ENCODE data around the gene ADCY2.

Gene ADCY2

GRCh38 chr5:7606840-7607465 lies 211.0 kb downstream of the ADCY2 start:
- Histone ChIP-seq H3K4me3 (ENCODE audit: low read length) (no peak overlapping the region), H3K27me3 (ENCODE audit: low read depth, low read length) (no peaks in the 10 kb centered on the region), H3K4me1 (ENCODE audit: low read length) (no peaks in the 10 kb centered on the region), H4K20me1 (ENCODE audit: insufficient read depth, low read length) (no peaks in the 10 kb centered on the region), H3K79me2 (ENCODE audit: low read length) (no peaks in the 10 kb centered on the region), H2AFZ (ENCODE audit: low read depth, low read length) (no peak overlapping the region), H3K27ac (ENCODE audit: low read length) (no peak overlapping the region), H3K9me3 (ENCODE audit: insufficient read depth, low read length) (no peaks in the 10 kb centered on the region), H3K9ac (ENCODE audit: low read length) (no peak overlapping the region), H3K4me2 (ENCODE audit: low read length) (no peak overlapping the region), H3K36me3 (replicated peaks; ENCODE audit: low read depth, low read length) (no peaks in the 10 kb centered on the region)
- TF ChIP-seq CTCF (IDR thresholded peaks at IDR 0.05; ENCODE audit: low read depth, low read length) = no peak
- no peak for TF ChIP-seq EZH2phosphoT487 (IDR thresholded peaks at IDR 0.05; ENCODE audit: low read depth)

- Histone ChIP-seq H3K27ac (ENCODE audit: low read length) (no peak overlapping the region), H3K4me1 (ENCODE audit: low read length) (no peaks in the 10 kb centered on the region), H3K79me2 (ENCODE audit: low read length) (no peaks in the 10 kb centered on the region), H4K20me1 (ENCODE audit: insufficient read depth, low read length) (no peaks in the 10 kb centered on the region), H3K4me2 (ENCODE audit: low read length) (no peak overlapping the region), H3K27me3 (ENCODE audit: low read depth, low read length) (no peaks in the 10 kb centered on the region), H3K4me3 (ENCODE audit: low read length) (no peak overlapping the region), H3K9me3 (ENCODE audit: insufficient read depth, low read length) (no peaks in the 10 kb centered on the region), H3K36me3 (replicated peaks; ENCODE audit: low read depth, low read length) (no peaks in the 10 kb centered on the region), H2AFZ (ENCODE audit: low read depth, low read length) (no peak overlapping the region), H3K9ac (ENCODE audit: low read length) (no peak overlapping the region)
- TF ChIP-seq CTCF (IDR thresholded peaks at IDR 0.05; ENCODE audit: low read depth, low read length) (no peak), EZH2phosphoT487 (IDR thresholded peaks at IDR 0.05; ENCODE audit: low read depth) (no peak)
Observed at GRCh38 chr5:7608772-7609171, 212.8 kb downstream of the ADCY2 start.

GRCh38 chr5:7609726-7610125 lies 213.8 kb downstream of the ADCY2 start:
- no peak overlapping the region for H3K9ac ChIP-seq (ENCODE audit: low read length)
- H3K27me3 ChIP-seq (ENCODE audit: low read depth, low read length) = no peaks in the 10 kb centered on the region
- H3K4me2 ChIP-seq (ENCODE audit: low read length) = no peak overlapping the region
- no peaks in the 10 kb centered on the region for H3K36me3 ChIP-seq (replicated peaks; ENCODE audit: low read depth, low read length)
- H4K20me1 ChIP-seq (ENCODE audit: insufficient read depth, low read length) = no peaks in the 10 kb centered on the region
- no peak overlapping the region for H3K27ac ChIP-seq (ENCODE audit: low read length)
- H3K4me3 ChIP-seq (ENCODE audit: low read length) = no peak overlapping the region
- no peaks in the 10 kb centered on the region for H3K79me2 ChIP-seq (ENCODE audit: low read length)
- TF ChIP-seq CTCF (IDR thresholded peaks at IDR 0.05; ENCODE audit: low read depth, low read length) (no peak), EZH2phosphoT487 (IDR thresholded peaks at IDR 0.05; ENCODE audit: low read depth) (no peak)
- H3K9me3 ChIP-seq (ENCODE audit: insufficient read depth, low read length) = no peaks in the 10 kb centered on the region
- H3K4me1 ChIP-seq (ENCODE audit: low read length) = no peaks in the 10 kb centered on the region
- no peak overlapping the region for H2AFZ ChIP-seq (ENCODE audit: low read depth, low read length)

- Histone ChIP-seq H3K27me3 (ENCODE audit: low read depth, low read length) (no peaks in the 10 kb centered on the region), H3K4me1 (ENCODE audit: low read length) (no peaks in the 10 kb centered on the region), H3K9ac (ENCODE audit: low read length) (no peak overlapping the region), H3K79me2 (ENCODE audit: low read length) (no peaks in the 10 kb centered on the region), H3K4me2 (ENCODE audit: low read length) (no peak overlapping the region), H3K9me3 (ENCODE audit: insufficient read depth, low read length) (no peaks in the 10 kb centered on the region), H3K36me3 (replicated peaks; ENCODE audit: low read depth, low read length) (no peaks in the 10 kb centered on the region), H2AFZ (ENCODE audit: low read depth, low read length) (no peak overlapping the region), H3K27ac (ENCODE audit: low read length) (no peak overlapping the region), H4K20me1 (ENCODE audit: insufficient read depth, low read length) (no peaks in the 10 kb centered on the region), H3K4me3 (ENCODE audit: low read length) (no peak overlapping the region)
- TF ChIP-seq EZH2phosphoT487 (IDR thresholded peaks at IDR 0.05; ENCODE audit: low read depth) (no peak), CTCF (IDR thresholded peaks at IDR 0.05; ENCODE audit: low read depth, low read length) (no peak)
Observed at GRCh38 chr5:7610531-7611177, 214.7 kb downstream of the ADCY2 start.

Measured in OCI-LY3 (cell line).